Activated CD8-positive, alpha-beta memory T cell treated with anti-CD3 and anti-CD28 coated beads for 36 hours (primary cell): Measurements from ENCODE around the gene POU2AF1. TPM values are rescaled to one million over a fixed set of nuclear protein-coding genes. Genes with fewer than 3 reads are reported as not detected.
"Not testable (repeated sequence)": the region's sequence is repeated elsewhere in the genome, so short reads cannot be mapped to it uniquely, and the experiment has no call there.

ENCODE experiments used
- CTCF ChIA-PET: fragments of 350-600 bp; sonication (Branson Sonifier 250); formaldehyde crosslinking; loops from one replicate; lab custom pipeline; 2021; ENCODE audit warnings: antibody characterized with exemption; lab: Charles Lee
- POLR2A ChIA-PET: fragments of 350-600 bp; sonication (Branson Sonifier 250); formaldehyde crosslinking; loops from one replicate; lab custom pipeline; 2021; ENCODE audit warnings: antibody characterized with exemption; lab: Charles Lee
- total RNA-seq, 2 experiments: library from RNA; stranded (reverse); gene quantifications; one replicate each; pipeline ENCODE4 v1.2.3, GENCODE V29; 2021

POU2AF1 gene
- total RNA-seq, 2 experiments from 2014 or later: 4.8 to 5.7 TPM

GRCh38 chr11:111334532-111335502 is 44.3 kb downstream of the POU2AF1 start:
- POLR2A ChIA-PET: no interaction called here
- CTCF ChIA-PET: interaction anchor here (1.5 kb wide), 1 partner anchor 52 kb away, joined by 5 read pairs; no protein-coding TSS in a partner anchor

GRCh38 chr11:111331711-111332479 is 47.2 kb downstream of the POU2AF1 start:
- CTCF ChIA-PET: no interaction called here
- POLR2A ChIA-PET: no interaction called here

- ChIA-PET POLR2A (no interaction called here), CTCF (no interaction called here)
Measured at GRCh38 chr11:111330234-111330893, 48.7 kb downstream of the POU2AF1 start.

- ChIA-PET POLR2A (no interaction called here), CTCF (no interaction called here)
Measured at GRCh38 chr11:111329306-111330204, 49.5 kb downstream of the POU2AF1 start.

- CTCF ChIA-PET: no interaction called here
- POLR2A ChIA-PET: no interaction called here
Measured at GRCh38 chr11:111327908-111328624, 51.0 kb downstream of the POU2AF1 start.

GRCh38 chr11:111326824-111327223 is 52.3 kb downstream of the POU2AF1 start:
- ChIA-PET POLR2A (no interaction called here), CTCF (no interaction called here)

- POLR2A ChIA-PET: no interaction called here
Measured at GRCh38 chr11:111325259-111325658, 53.8 kb downstream of the POU2AF1 start.

GRCh38 chr11:111324277-111324720 is 54.8 kb downstream of the POU2AF1 start:
- CTCF ChIA-PET: no interaction called here

More at GRCh38 chr11:111325259-111325658, 53.8 kb downstream of the POU2AF1 start:
- CTCF ChIA-PET: no interaction called here

GRCh38 chr11:111322534-111322933 is 56.5 kb downstream of the POU2AF1 start:
- ChIA-PET CTCF (no interaction called here), POLR2A (no interaction called here)

More at GRCh38 chr11:111324277-111324720, 54.8 kb downstream of the POU2AF1 start:
- POLR2A ChIA-PET: no interaction called here

- ChIA-PET POLR2A (no interaction called here), CTCF (no interaction called here)
Measured at GRCh38 chr11:111320728-111321568, 58.1 kb downstream of the POU2AF1 start.

- POLR2A ChIA-PET, CTCF ChIA-PET: not testable (repeated sequence)
Measured at GRCh38 chr11:111320199-111320598, 58.9 kb downstream of the POU2AF1 start.

- CTCF ChIA-PET: no interaction called here
- POLR2A ChIA-PET: no interaction called here
Measured at GRCh38 chr11:111319296-111319695, 59.8 kb downstream of the POU2AF1 start.

- ChIA-PET CTCF (interaction anchor here (0.6 kb wide), 1 partner anchor 1221 kb away, joined by 3 read pairs; no protein-coding TSS in a partner anchor), POLR2A (no interaction called here)
Measured at GRCh38 chr11:111312076-111312475, 67.0 kb downstream of the POU2AF1 start.

- ChIA-PET POLR2A (no interaction called here), CTCF (no interaction called here)
Measured at GRCh38 chr11:111310723-111311122, 68.4 kb downstream of the POU2AF1 start.

- ChIA-PET POLR2A (no interaction called here), CTCF (no interaction called here)
Measured at GRCh38 chr11:111310088-111310487, 69.0 kb downstream of the POU2AF1 start.

GRCh38 chr11:111309215-111309915 is 69.7 kb downstream of the POU2AF1 start:
- CTCF ChIA-PET: interaction anchor here (1.0 kb wide), 1 partner anchor 137 kb away, joined by 3 read pairs; no protein-coding TSS in a partner anchor
- POLR2A ChIA-PET: no interaction called here
